ENCODE data around the gene TESPA1.
A peak's percentile ranks its signal among the peaks of the same experiment; 100 is the strongest.

Gene TESPA1

DNA sequence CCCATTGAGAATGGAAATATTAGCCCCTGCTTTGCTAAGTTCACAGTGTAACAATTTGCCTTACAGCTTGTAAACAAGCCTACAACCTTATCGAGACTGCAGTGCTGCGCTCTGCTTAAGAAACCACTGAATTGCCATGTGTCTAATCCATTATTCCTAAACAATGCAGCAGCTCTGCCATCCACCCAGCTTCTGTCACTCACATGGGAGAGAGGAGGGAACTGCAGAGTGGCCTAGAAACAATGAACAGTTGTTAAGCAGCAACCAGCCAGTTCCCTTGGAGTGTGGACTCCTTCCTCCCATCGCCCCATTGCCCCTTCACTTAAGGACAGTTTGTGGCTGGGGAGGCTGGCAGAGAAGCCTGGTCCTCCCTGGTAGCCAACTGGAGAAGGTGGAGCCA lies 42.9 kb downstream of the TESPA1 start:
- DNase-seq = no peak

DNA sequence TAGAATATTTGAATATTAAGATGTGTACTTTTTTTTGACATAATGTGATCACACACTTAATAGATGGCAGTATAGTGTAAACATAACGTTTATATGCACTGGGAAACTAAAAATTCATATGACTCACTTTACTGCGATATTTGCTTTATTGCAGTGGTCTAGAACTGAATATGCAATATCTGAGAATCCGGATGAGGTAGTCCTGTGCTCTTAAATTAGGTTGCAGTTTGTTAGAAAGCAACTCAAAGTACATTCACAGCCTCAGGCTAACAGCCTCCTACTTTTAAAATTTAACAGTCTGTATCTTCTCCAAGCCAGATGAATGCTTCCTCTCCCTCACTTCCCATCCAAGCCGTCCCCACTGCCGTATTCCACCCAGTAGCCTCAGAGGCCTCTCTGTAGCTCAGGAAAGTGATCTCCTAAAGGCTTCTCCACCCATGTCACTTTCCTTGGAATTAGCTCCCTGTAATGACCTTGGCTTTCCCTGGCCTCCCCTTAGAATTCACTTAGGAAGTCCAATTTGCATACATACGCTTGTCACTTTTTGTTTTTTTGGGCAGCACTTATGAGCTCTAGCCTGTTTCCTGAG lies 43.7 kb downstream of the TESPA1 start:
- DNase-seq = no peak

DNA sequence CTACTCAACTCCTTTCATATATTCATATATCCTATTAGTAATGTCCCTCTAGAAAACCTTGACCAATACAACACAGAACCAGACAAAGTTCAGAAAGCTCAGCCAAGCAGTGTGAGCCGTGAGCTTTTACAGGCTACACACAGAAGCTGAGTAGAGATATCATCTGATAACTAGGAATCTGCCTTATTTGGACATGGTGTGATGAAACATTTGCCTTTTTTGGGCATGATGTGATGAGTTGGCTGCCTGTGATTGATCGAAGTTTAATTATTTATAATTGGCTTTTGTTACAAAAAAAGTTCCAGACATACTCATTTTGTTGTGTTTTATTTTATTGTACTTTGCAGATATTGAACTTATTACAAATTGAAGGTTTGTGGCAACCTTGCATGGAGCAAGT lies 46.6 kb downstream of the TESPA1 start:
- no peak for DNase-seq

DNA sequence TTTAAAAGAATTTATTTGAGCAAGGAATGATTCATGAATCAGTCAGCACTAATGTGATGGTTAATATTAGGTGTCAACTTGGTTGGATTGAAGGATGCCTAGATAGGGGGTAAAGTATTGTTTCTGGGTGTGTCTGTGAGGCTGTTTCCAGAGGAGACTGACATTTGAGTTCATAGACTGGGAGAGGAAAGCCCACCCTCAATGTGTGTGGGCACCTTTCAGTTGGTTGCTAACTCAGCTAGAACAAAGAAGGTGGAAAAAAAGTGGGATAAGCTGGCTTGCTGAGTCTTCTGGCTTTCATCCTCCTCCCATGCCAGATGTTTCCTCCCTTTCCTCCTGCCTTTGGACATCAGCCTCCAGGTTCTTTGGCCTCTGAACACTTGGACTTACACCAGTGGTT lies 47.2 kb downstream of the TESPA1 start:
- DNase-seq = no peak

DNA sequence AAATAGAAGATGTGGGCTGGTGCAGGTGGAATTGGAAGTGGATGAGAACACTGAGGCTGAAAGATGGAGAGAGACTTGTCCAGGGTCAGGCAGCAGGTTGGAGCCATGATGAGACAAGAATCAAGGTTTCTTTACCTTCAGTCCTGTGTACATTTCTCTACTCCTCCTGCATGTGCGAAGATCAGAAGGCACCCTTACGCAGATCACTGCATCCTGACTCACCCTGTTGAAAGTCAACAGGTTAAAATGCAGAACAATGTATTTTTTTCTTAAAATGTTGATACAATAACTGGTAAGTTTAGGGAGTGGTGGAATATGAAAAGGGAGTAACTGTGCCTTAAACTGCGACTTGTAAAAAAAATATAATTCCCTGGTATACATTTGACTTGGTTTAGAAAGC lies 47.8 kb downstream of the TESPA1 start:
- DNase-seq = no peak

DNA sequence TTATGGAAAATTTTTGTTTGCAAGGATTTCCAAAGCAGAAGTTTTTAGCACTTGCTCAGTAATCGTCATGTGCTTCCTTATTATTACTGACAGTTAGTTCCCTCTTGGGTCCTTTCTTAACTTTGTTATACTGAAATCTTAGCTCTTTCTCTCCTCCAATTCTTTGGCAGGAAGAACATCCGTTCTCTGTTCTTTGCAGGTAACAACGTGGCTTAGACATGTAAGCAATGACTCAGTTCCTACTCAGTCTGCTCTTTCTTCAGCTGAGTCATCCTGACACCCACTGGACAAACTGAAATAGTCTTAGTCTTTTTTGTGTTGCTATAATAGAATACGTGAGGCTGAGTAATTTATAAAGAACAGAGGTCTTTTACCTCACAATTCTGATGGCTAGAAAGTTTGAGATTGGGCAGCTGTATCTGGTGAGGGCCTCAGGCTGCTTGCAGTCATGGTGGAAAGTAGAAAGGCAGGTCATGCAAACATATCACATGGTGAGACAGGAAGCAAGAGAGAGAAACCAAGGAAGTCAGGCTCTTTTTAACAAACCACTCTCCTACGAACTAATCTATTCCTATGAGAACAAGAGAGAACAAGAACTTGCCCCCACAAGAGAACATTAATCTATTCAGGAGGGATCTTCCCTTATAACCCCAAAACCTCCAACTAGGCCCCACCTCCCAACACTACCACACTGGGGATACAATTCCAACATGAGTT lies 49.2 kb downstream of the TESPA1 start:
- DNase-seq = no peak

DNA sequence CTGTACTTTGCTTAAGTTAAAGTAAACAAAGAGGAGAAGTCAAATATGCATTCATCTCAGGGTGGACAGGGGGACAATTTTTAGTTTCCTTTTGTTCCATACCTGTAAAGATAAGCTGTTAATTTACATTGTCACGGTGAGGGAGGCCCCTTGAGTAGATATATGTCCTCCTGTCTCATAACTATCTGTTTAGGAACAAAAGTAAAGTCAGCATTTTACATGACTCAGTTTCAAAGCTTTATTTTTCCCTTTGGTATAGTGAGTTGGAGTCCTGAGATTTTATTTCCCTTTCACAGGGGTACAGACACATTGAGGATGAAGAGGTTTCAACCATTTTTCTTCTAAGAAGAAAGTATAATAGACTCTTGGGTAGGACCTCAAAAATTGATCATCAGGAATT lies 50.1 kb downstream of the TESPA1 start:
- DNase-seq = no peak

DNA sequence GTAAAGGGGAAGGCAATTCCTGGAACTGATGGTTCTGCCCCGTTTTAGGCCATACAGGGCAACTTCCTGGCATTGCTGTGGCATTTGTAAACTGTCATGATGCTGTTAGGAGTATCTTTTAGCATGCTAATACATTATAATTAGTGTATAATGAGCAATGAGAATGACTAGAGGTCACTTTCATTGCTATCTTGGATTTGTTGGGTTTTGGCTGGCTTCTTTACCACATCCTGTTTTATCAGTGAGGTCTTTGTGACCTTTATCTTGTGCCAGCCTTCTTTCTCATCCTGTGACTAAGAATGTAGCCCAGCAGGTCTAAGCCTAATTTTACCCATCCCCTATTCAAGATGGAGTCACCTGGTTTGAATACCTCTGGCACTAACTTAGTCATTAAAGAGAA lies 51.2 kb downstream of the TESPA1 start:
- no peak for DNase-seq

DNA sequence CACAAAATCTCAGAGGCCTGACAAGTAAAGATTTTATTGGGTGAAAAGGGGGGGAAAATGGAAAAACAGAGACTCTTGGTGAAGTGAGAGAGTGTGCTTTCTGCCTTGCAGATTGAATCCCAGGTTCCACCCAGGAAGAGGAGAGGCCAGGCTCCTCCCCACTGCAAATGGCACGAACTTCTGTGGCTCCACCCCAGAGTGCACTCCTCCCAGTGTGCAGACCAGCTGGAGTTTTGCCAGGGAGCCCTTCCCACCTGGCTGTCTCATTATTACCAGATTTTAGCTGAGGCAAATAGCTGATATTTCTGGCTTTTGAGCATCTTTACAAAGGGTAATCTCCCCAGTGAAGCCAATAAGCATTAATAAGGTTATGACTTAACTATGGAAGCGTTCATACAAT lies 51.9 kb downstream of the TESPA1 start:
- peak; percentile 39 for DNase-seq

DNA sequence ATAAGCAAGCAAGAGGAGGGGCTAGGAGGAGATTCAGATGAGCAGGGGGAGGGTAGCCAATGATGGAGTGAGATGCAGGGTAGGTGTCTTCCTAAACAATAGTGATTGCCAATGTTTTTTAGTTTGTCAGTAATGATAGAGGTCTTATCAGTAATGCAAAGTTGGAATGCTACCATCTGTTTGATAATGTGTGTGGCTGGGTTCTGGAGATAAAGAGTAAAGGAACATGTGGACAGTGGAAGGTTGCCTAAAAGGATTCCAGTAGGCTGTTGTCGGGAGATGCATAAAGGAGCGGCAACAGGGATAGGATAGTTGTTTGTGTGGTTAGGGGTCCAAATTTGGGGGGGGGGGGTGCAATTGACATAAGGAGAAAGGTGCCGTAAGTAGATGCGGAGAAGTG lies 52.5 kb downstream of the TESPA1 start:
- no peak for DNase-seq

DNA sequence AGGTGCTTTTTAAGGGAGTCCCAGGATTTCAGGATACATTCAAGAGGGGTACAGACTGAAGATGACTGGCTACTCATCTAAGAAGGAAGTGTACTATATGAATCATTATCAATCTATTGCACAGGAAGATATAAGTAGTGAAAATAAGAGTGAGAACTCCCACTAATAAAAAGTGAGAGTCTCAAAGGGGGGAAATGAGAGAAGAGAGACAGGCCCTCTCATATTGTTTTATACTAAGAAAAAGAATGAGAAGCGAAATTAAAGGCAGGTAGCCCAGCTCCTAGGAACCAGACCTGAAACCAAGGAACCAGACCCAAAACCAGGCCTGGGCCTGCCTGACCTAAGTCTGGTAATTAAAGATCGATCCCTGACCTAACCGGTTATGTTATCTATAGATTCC lies 54.6 kb downstream of the TESPA1 start:
- no peak for DNase-seq

DNA sequence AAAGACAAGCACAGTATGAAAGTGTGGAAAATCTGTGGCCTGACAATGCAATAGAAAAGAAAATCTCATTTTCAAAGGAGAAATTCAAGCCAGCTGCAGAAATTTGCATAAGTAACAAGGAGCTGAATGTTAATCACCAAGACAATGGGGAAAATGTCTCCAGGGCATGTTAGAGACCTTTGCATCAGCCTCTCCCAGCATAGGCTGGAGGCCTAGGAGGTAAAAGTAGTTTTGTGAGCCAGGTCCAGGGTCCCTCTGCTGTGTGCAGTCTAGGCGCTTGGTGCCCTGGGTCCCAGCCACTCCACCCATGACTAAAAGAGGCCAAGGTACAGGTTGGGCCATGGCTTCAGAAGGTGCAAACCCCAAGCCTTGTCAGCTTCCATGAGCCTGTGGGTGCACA lies 58.3 kb downstream of the TESPA1 start:
- DNase-seq = no peak

DNA sequence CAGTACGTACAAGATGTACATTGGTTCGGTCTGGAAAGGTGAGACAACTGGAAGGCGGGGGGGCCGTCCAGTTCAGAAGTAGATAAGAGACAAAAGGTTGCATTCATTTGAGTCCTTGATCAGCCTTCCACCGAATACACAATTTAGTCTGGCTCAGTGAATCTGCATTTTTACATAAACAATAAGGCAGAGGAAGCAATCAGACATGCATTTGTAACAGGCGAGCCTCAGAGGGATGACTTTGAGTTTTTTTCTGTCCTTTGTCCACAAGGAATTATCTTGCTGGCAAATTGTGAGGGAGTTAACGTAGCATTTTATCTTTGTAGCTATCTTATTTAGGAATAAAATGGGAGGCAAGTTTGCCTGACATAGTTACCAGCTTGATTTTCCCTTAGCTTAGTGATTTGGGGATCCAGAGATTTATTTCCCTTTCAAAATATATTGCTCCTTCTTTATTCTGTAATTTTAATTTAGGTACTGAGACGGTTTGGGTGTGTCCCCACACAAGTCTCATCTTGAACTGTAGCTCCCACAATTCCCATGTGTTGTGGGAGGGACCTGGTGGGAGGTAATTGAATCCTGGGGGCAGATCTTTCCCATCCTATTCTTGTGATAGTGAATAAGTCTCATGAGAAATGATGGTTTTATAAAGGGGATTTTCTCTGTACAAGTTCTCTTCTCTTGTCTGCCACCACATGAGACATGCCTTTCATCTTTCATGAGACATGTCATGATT lies 59.4 kb downstream of the TESPA1 start:
- DNase-seq = no peak

DNA sequence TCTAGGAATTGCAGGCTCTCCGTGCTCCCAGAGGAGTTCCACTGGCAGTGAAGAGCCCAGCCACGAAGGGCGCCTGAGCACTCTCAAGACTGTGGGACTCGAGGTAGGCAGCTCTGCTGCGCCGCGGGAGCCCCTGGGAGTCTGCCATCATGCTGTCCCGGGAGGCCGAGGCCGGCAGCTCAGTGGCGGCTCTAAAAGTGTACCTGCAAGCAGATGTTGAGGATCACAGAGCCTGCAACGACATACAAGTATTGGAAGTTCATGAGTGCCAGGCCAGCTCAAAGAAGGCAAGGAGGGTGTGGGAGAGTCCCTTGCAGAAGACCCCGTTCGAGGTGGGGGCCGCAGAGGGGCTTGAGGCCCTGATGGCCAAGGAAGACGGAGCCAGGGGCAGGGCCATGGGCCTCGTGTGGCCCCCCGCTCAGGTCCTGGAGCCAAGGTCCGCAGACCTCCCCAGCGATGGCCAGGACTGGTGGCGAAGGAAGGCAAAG lies 67.5 kb downstream of the TESPA1 start:
- no peak for DNase-seq
